Left lobe of liver (tissue), 2 donors: ENCODE measurements around the gene MZF1. TPM values are rescaled to one million over a fixed set of nuclear protein-coding genes. Genes with fewer than 3 reads are reported as not detected.
A peak's percentile ranks its signal among the peaks of the same experiment; 100 is the strongest.

Experiments used
- ATAC-seq: fragments of 200-7000 bp; cut with Tn5 transposase; one replicate; pipeline ENCODE4 v1.9.1; 2020; ENCODE audit warnings: mild to moderate bottlenecking, moderate library complexity
- DNase-seq: peaks from one replicate; pipeline ENCODE4 v3.0.0-alpha.2; 2020; ENCODE audit warnings: low spot score
- total RNA-seq: library from RNA; stranded (reverse); gene quantifications from one replicate; pipeline ENCODE4 v1.2.1, GENCODE V29; 2021
- donor health status: DM: no; HTN: no; CAD: no; lungs with moderate emphysema.
- donor health status: DM: no; HTN: yes; CAD: no.

Gene MZF1
- total RNA-seq, 1 donor from 2014 or later, result 15.2 TPM

DNA sequence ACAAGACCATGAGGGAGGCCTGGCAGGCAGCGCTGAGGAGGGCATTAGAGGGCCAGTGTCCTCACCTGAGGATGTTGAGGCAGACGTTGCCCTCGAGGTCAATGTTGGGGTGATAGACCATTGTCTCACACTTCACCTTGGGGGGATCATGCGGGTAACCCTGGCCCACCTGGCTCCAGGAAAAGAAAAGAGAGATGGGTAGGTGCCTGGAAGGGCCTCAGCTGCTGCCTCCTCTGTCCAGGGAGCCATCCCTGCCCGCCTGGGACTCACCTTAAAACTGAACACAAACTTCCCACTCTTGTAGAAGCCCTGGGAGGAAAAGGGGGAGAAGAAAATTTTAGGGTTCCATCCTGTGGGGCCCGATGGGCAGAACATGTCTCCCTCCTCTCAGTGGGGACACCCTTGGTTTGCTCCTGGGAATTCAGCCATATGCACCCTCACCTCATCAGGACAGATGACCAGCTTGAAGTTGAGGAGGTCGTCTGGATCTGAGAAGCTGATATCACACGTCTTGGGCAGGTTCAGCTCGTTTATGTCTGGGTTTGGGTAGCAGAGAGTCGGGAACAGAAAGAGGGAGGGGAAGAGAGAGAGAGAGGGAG, 16.4 kb downstream of the MZF1 start:
- DNase-seq (peak; percentile 38), ATAC-seq (no peak)

GRCh38 chr19:58555920-58556621, 17.1 kb downstream of the MZF1 start:
- ATAC-seq (no peak), DNase-seq (peak; percentile 49)

DNA sequence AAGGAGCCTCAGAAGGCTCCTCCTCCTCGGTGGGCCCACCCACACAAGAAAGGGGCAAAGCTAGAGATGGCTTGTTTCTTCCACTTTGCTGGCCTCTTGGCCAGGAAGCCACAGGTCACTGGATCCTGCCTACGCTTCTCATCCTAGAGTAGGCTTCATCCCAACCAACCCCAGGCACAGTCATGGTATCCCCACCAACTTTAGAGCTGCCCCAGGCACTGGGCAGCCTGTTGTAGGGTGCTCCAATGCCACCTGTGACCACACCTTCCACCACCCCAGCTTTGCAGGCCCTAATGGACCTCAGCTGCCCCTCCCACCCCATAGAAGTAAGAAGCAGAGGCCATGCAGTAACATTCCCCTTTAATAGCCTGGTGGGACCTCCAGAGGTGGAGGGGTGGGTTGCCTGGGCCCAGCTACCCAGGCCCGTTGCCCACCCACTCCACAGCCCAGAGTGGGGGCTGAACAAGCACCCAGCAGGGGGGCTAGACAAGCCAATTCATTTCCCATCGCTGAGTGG, 17.7 kb downstream of the MZF1 start:
- no peak for DNase-seq
- no peak for ATAC-seq

- peak; percentile 98 for DNase-seq
- peak; percentile 46 for ATAC-seq
Measured at GRCh38 chr19:58554494-58555368, 18.4 kb downstream of the MZF1 start, which contains the start of gene CHMP2A. Gene CHMP2A (minus strand): TSS chr19:58555105. CDS start chr19:58554212, 893 bp downstream.

DNA sequence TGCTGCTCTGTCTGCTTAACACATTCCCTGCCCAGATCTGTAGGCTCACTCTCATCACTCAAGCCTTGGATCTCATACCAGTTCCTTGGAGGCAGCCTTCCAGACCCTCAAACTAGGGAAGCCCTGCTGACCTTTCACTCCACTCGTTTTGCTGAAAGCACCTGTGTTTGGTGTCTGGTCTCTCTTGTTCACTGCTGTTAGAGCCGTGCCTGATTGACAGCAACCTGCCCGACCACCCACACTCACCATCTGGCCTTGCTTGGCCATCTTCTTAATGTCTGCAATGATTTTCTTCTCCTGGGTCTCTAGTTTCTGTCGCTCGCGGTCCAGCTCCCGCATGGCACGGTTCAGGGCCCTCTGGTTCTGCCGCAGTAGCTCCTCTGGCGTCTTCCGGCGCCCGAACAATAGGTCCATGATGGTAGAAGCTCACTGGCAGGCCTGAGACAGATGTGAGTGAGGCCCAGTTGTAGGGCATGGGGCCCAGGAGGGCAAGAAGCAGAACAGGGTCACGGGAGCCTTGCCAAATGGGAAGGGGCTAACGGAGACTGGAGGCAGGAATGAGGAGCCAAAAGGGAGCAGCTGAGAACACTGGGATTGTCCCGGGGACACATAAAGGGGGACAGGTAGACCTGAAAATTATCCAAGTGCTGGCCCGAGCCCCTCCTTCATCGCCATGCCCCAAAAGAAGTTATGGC, 19.2 kb downstream of the MZF1 start:
- no peak for ATAC-seq
- peak; percentile 55 for DNase-seq

DNA sequence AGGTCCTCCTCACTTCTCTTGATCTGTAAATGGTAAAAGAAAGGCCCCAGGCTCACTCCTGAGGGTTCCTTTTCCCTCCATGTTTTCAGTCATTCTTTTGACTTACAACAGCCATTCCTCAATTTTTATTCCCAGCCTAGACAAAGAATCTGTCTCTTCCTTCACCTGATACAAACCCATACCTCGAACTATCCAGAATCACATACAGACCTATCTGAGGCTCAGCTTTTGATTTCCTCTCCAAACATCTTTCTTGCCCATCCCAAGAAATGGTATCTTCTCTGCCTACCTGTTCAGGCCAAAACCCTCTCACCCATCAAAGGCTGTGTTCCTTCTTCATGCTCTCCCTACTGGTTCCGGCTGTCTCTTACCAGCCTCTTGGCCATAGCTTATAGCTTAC, 20.5 kb downstream of the MZF1 start:
- ATAC-seq, result no peak
- no peak for DNase-seq

DNA sequence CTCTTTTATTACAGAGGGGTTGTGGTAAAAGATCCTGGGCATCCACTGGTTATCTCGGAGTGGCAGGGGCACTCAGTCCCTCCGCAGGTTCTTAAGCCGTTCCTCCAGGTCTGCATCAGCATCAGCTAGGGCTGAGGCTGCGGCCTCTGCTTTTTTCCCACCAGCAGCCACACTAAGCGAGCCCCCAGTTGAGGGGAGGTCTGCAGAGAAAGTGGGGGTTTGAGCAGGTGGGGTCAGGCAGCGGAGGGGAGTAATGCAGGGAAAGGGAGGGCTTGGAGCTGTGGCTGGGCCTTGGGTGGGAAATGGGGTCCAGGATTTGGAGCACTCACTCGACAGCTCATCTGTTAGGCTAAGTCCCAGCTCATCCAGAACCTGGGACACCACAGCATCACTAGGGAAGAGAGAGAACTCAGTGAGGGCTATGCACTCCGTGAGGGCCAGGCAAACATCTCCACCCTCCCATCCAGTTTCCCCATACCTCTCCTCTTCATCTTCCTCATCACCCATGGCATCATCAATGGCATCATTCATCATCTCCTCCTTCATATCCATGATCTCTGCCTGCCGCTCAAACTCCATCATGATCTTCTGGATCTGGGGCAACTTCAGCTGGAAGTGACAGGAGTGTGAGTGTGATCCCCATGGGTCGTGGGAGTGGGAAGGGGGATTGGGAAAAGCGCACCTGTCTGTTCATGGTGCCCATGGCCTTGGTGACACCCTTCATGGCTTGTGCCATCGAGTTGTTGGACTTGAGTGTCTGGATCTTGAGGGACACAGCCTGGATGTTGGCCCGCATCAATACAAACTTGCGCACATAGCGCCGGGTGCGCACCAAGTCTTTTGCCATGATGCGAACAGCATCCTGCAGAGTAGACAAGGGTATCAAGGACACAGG, 21.3 kb downstream of the MZF1 start:
- DNase-seq, result no peak
- ATAC-seq, result no peak

DNA sequence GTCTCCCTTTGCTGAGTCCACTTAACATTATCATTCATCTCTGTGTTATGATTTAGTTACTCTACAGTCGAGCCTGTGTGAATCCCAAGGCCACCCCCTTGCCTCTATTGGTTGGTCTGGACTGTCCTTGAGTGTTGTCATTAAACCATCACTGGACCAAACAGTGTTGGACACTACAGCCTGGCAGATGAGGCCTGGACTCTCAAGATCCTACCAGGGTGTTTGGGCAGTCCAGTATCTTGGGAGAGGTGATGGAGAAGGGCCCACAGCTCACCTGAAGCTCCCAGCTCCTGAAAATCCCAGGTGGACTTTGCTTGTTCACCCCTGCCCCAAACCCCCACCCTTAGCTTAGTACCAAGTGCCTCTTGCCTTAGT, 22.0 kb downstream of the MZF1 start:
- ATAC-seq (no peak), DNase-seq (no peak)

DNA sequence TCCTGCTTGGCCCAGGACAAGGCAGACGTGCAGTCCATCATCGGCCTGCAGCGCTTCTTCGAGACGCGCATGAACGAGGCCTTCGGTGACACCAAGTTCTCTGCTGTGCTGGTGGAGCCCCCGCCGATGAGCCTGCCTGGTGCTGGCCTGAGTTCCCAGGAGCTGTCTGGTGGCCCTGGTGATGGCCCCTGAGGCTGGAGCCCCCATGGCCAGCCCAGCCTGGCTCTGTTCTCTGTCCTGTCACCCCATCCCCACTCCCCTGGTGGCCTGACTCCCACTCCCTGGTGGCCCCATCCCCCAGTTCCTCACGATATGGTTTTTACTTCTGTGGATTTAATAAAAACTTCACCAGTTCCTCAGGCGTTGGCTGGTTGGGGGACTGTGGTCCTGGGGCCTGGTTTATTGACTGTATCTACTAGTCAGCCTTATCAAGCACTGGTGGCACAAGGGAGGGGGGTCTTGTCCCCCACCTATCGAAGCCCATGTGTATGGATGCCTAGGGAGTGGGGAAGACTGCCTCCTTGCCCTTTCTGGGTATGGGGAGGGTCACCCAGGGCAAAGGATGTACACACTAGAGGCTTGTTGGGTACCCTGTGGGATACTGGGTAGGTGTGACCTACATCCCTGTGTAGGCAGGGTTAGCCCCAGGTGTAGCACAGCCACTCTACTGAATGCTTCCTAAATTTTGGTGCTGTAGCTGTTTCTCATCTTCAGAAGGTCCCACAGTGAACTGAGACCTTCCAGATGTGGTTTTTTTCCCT, 22.6 kb downstream of the MZF1 start:
- DNase-seq (no peak), ATAC-seq (no peak)

- DNase-seq (no peak), ATAC-seq (no peak)
Measured at GRCh38 chr19:58549664-58550361, 23.3 kb downstream of the MZF1 start.

DNA sequence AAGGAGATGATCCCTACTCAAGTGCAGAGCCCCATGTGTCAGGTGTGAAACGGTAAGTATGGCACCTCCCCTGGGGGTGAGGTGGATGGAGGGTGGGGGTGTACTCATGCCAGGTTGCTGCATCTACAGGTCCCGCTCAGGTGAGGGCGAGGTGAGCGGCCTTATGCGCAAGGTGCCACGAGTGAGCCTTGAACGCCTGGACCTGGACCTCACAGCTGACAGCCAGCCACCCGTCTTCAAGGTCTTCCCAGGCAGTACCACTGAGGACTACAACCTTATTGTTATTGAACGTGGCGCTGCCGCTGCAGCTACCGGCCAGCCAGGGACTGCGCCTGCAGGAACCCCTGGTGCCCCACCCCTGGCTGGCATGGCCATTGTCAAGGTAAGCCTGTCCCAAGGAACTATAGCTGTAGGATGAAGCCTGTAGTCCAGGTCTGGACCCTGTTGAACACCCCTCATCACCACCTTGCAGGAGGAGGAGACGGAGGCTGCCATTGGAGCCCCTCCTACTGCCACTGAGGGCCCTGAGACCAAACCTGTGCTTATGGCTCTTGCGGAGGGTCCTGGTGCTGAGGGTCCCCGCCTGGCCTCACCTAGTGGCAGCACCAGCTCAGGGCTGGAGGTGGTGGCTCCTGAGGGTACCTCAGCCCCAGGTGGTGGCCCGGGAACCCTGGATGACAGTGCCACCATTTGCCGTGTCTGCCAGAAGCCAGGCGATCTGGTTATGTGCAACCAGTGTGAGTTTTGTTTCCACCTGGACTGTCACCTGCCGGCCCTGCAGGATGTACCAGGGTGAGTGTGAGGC, 24.1 kb downstream of the MZF1 start:
- no peak for DNase-seq

DNA sequence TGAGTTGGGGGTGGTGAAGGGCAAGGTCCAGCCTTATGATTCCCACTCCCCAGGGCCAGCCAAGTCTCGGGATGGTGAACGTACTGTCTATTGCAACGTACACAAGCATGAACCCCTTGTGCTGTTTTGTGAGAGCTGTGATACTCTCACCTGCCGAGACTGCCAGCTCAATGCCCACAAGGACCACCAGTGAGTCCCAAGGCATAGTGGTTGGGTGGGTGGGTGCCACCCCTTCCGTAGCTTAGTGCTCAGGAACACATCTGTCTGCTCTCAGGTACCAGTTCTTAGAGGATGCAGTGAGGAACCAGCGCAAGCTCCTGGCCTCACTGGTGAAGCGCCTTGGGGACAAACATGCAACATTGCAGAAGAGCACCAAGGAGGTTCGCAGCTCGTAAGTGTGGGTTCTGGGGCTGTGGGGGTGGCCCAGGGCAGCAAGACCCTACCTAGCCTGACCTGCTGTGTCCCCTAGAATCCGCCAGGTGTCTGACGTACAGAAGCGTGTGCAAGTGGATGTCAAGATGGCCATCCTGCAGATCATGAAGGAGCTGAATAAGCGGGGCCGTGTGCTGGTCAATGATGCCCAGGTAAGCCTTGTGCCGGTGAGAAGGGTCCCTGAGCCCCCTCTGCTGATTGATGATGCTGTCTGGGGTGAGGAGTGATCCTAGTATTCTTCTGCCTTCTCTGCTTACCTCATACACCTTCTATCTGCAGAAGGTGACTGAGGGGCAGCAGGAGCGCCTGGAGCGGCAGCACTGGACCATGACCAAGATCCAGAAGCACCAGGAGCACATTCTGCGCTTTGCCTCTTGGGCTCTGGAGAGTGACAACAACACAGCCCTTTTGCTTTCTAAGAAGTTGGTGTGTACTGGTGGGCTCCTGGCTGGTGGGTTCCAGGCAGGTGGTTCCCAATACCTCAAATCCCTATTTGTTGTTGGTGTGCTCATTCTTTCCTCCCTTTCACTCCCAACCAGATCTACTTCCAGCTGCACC, 25.5 kb downstream of the MZF1 start:
- no peak for DNase-seq

More for the DNA sequence above, 24.1 kb downstream of the MZF1 start:
- ATAC-seq, result no peak

GRCh38 chr19:58546019-58546530, 27.1 kb downstream of the MZF1 start:
- ATAC-seq (no peak), DNase-seq (no peak)

More for the DNA sequence above, 25.5 kb downstream of the MZF1 start:
- ATAC-seq, result no peak

DNA sequence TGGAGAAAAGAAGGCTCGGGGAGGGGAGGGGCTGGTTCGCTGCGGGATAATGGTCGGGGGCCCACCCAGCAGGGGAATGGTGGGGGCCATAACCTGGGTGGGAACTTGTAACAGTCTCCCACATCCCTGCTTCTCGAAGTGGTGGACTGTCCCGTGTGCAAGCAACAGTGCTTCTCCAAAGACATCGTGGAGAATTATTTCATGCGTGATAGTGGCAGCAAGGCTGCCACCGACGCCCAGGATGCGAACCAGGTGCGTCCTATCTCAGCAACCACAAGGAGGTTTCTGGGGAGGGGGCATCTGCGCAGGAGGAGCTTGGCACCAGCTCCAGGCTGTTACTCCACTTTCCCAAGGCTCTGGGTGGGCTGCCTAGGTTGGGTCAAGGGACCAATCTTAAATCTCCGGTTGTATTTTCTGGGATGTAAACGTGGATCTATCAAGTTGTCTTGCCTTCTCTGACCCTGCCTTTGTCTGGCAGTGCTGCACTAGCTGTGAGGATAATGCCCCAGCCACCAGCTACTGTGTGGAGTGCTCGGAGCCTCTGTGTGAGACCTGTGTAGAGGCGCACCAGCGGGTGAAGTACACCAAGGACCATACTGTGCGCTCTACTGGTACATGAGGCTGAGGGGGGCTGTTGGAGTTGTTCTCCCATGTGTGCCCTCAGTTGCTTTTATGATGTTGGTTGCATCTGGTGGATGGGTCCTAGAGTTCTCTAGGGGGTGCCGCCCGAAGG, 27.7 kb downstream of the MZF1 start:
- no peak for ATAC-seq
- no peak for DNase-seq

DNA sequence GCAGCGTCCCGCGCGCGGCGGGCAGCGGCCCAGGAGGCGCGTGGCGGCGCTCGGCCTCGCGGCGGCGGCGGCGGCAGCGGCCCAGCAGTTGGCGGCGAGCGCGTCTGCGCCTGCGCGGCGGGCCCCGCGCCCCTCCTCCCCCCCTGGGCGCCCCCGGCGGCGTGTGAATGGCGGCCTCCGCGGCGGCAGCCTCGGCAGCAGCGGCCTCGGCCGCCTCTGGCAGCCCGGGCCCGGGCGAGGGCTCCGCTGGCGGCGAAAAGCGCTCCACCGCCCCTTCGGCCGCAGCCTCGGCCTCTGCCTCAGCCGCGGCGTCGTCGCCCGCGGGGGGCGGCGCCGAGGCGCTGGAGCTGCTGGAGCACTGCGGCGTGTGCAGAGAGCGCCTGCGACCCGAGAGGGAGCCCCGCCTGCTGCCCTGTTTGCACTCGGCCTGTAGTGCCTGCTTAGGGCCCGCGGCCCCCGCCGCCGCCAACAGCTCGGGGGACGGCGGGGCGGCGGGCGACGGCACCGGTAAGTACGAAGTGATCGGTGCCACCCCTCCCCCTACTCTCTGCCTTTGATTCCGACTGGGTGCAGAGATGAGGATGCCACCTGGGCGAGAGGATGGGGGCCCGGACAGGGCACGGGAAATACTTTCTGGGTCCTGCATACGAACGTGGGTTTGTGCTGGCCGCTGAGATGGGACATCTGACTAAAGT, 28.4 kb downstream of the MZF1 start:
- DNase-seq (peak; percentile 53), ATAC-seq (peak; percentile 43)
